ENCODE results near the gene NTN1.
A peak's percentile ranks its signal among the peaks of the same experiment; 100 is the strongest.

Gene NTN1

GRCh38 chr17:9233271-9233599, 211.9 kb downstream of the NTN1 start:
- Histone ChIP-seq H3K4me1 (peaks cover 17% of the 10 kb centered on the region), H3K9me3 (no peaks in the 10 kb centered on the region), H4K20me1 (peaks cover 77% of the 10 kb centered on the region), H3K36me3 (no peaks in the 10 kb centered on the region), H3K9ac (no peak overlapping the region), H3K4me2 (no peak overlapping the region), H3K4me3 (no peak overlapping the region), H3K27me3 (peaks cover 67% of the 10 kb centered on the region), H3K27ac (no peak overlapping the region)
- no peak for TF ChIP-seq Cebpa-rat (IDR thresholded peaks at IDR 0.05)

GRCh38 chr17:9233761-9234160, 212.5 kb downstream of the NTN1 start:
- no peak overlapping the region for H3K9ac ChIP-seq
- no peaks in the 10 kb centered on the region for H3K36me3 ChIP-seq
- H3K4me2 ChIP-seq: no peak overlapping the region
- H3K9me3 ChIP-seq: no peaks in the 10 kb centered on the region
- peaks cover 73% of the 10 kb centered on the region for H3K27me3 ChIP-seq
- peaks cover 22% of the 10 kb centered on the region for H3K4me1 ChIP-seq
- H3K27ac ChIP-seq: no peak overlapping the region
- no peak overlapping the region for H3K4me3 ChIP-seq
- peaks cover 82% of the 10 kb centered on the region for H4K20me1 ChIP-seq
- no peak for TF ChIP-seq Cebpa-rat (IDR thresholded peaks at IDR 0.05)

GRCh38 chr17:9234389-9234945, 213.2 kb downstream of the NTN1 start:
- H3K4me3 ChIP-seq: no peak overlapping the region
- peaks cover 89% of the 10 kb centered on the region for H4K20me1 ChIP-seq
- peaks cover 80% of the 10 kb centered on the region for H3K27me3 ChIP-seq
- no peaks in the 10 kb centered on the region for H3K9me3 ChIP-seq
- no peak overlapping the region for H3K27ac ChIP-seq
- H3K4me1 ChIP-seq: peaks cover 29% of the 10 kb centered on the region
- H3K4me2 ChIP-seq: no peak overlapping the region
- no peak overlapping the region for H3K9ac ChIP-seq
- no peak for TF ChIP-seq Cebpa-rat (IDR thresholded peaks at IDR 0.05)
- H3K36me3 ChIP-seq: no peaks in the 10 kb centered on the region

GRCh38 chr17:9235346-9235745, 214.0 kb downstream of the NTN1 start:
- no peak overlapping the region for H3K9ac ChIP-seq
- TF ChIP-seq Cebpa-rat (IDR thresholded peaks at IDR 0.05): no peak
- H3K4me1 ChIP-seq: peaks cover 33% of the 10 kb centered on the region
- H3K27me3 ChIP-seq: peaks cover 86% of the 10 kb centered on the region
- H3K4me2 ChIP-seq: no peak overlapping the region
- peaks cover 92% of the 10 kb centered on the region for H4K20me1 ChIP-seq
- H3K27ac ChIP-seq: no peak overlapping the region
- no peak overlapping the region for H3K4me3 ChIP-seq
- H3K9me3 ChIP-seq: no peaks in the 10 kb centered on the region
- H3K36me3 ChIP-seq: no peaks in the 10 kb centered on the region

- Histone ChIP-seq H3K9me3 (no peaks in the 10 kb centered on the region), H3K36me3 (no peaks in the 10 kb centered on the region)
- TF ChIP-seq Cebpa-rat (IDR thresholded peaks at IDR 0.05): no peak
Measured at GRCh38 chr17:9236286-9237052, 215.2 kb downstream of the NTN1 start.

GRCh38 chr17:9237053-9237410, 215.7 kb downstream of the NTN1 start:
- Histone ChIP-seq H3K9ac (no peak overlapping the region), H4K20me1 (peaks cover 92% of the 10 kb centered on the region), H3K4me2 (peak overlapping the region; percentile 97), H3K9me3 (no peaks in the 10 kb centered on the region), H3K27me3 (peaks cover 78% of the 10 kb centered on the region), H3K4me3 (no peak overlapping the region), H3K4me1 (peaks cover 50% of the 10 kb centered on the region), H3K27ac (no peak overlapping the region), H3K36me3 (no peaks in the 10 kb centered on the region)
- no peak for TF ChIP-seq Cebpa-rat (IDR thresholded peaks at IDR 0.05)

More at GRCh38 chr17:9236286-9237052, 215.2 kb downstream of the NTN1 start:
- Histone ChIP-seq H3K4me2 (peak overlapping the region; percentile 97; the same call in 1 of the 2 replicates), H4K20me1 (peaks cover 92% of the 10 kb centered on the region), H3K9ac (no peak overlapping the region), H3K27ac (no peak overlapping the region), H3K4me3 (no peak overlapping the region), H3K27me3 (peaks cover 84% of the 10 kb centered on the region), H3K4me1 (peaks cover 45% of the 10 kb centered on the region)

GRCh38 chr17:9237661-9238301, 216.5 kb downstream of the NTN1 start:
- Histone ChIP-seq H4K20me1 (peaks cover 91% of the 10 kb centered on the region), H3K9ac (no peak overlapping the region), H3K9me3 (no peaks in the 10 kb centered on the region), H3K36me3 (no peaks in the 10 kb centered on the region), H3K27ac (no peak overlapping the region), H3K4me1 (peaks cover 52% of the 10 kb centered on the region), H3K4me2 (peak overlapping the region; percentile 97), H3K4me3 (no peak overlapping the region), H3K27me3 (peaks cover 71% of the 10 kb centered on the region)
- TF ChIP-seq Cebpa-rat (IDR thresholded peaks at IDR 0.05): no peak

- Histone ChIP-seq H3K9ac (no peak overlapping the region), H3K4me3 (no peak overlapping the region)
Measured at GRCh38 chr17:9238340-9239245, 217.3 kb downstream of the NTN1 start.

GRCh38 chr17:9239246-9239792, 218.0 kb downstream of the NTN1 start:
- Histone ChIP-seq H3K9ac (0 out of 2 replicates have a peak overlapping the region, but pooled peaks have one; percentile 53), H3K27ac (no peak overlapping the region), H3K9me3 (no peaks in the 10 kb centered on the region), H3K36me3 (no peaks in the 10 kb centered on the region), H4K20me1 (peaks cover 76% of the 10 kb centered on the region), H3K27me3 (peaks cover 56% of the 10 kb centered on the region), H3K4me3 (peak overlapping the region; percentile 60), H3K4me2 (peak overlapping the region; percentile 97), H3K4me1 (peaks cover 52% of the 10 kb centered on the region)
- no peak for TF ChIP-seq Cebpa-rat (IDR thresholded peaks at IDR 0.05)

More at GRCh38 chr17:9238340-9239245, 217.3 kb downstream of the NTN1 start:
- Histone ChIP-seq H3K4me2 (peak overlapping the region; percentile 97), H3K27ac (no peak overlapping the region), H4K20me1 (peaks cover 83% of the 10 kb centered on the region), H3K9me3 (no peaks in the 10 kb centered on the region), H3K4me1 (peaks cover 52% of the 10 kb centered on the region), H3K27me3 (peaks cover 63% of the 10 kb centered on the region), H3K36me3 (no peaks in the 10 kb centered on the region)
- no peak for TF ChIP-seq Cebpa-rat (IDR thresholded peaks at IDR 0.05)
